Measurements from ENCODE around the gene TGM6.

TGM6 gene

DNA sequence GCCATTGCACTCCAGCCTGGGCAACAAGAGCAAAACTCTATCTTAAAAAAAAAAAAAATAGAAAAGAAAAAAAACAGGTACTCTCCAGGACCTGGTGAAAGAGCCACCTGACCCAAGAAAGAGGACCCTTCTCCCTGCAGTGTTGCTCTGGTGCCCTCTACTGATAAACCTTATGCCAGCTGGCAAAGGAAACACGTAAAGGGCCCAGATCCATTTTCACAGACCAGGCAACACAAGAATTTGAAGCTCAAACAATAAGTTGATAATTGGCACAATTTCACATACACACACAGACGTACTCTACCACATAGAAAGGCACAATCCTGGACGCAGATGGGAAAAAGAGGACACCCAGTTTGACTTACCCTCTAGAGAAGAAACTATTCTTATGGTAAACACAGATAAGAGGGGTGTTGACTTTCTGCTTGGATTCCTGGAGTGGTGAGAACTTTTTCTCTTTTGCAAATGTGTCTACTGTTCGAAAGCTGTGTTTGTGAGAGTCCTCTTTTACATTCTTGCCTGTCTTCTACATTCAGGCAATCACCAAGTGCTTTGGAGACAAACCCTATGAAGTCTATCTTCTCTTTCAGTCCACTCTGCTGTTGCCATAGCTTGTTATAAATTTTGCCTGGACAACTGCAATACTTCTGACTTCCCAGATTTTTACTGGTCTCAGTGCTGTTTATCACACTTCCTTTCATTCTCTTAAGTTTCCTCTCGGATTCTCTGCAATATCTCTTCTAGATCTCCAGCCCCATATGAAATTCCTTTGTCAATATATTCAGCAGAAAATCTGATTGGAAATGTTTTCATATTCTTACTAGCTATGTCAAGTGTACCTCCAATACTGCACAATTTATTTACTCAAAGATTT lies 96.3 kb downstream of the TGM6 start:
- Histone ChIP-seq H3K27ac (ENCODE audit: low read length) (no peak overlapping the region), H4K20me1 (ENCODE audit: insufficient read depth, low read length) (no peaks in the 10 kb centered on the region), H3K4me2 (ENCODE audit: low read length) (no peak overlapping the region), H2AFZ (ENCODE audit: low read depth, low read length) (no peak overlapping the region), H3K4me1 (ENCODE audit: low read length) (no peaks in the 10 kb centered on the region), H3K36me3 (replicated peaks; ENCODE audit: low read depth, low read length) (peaks cover 17% of the 10 kb centered on the region), H3K79me2 (ENCODE audit: low read length) (no peaks in the 10 kb centered on the region), H3K9ac (ENCODE audit: low read length) (no peak overlapping the region), H3K4me3 (ENCODE audit: low read length) (no peak overlapping the region), H3K9me3 (ENCODE audit: insufficient read depth, low read length) (no peaks in the 10 kb centered on the region), H3K27me3 (ENCODE audit: low read depth, low read length) (no peaks in the 10 kb centered on the region)
- TF ChIP-seq, protein P1, sequence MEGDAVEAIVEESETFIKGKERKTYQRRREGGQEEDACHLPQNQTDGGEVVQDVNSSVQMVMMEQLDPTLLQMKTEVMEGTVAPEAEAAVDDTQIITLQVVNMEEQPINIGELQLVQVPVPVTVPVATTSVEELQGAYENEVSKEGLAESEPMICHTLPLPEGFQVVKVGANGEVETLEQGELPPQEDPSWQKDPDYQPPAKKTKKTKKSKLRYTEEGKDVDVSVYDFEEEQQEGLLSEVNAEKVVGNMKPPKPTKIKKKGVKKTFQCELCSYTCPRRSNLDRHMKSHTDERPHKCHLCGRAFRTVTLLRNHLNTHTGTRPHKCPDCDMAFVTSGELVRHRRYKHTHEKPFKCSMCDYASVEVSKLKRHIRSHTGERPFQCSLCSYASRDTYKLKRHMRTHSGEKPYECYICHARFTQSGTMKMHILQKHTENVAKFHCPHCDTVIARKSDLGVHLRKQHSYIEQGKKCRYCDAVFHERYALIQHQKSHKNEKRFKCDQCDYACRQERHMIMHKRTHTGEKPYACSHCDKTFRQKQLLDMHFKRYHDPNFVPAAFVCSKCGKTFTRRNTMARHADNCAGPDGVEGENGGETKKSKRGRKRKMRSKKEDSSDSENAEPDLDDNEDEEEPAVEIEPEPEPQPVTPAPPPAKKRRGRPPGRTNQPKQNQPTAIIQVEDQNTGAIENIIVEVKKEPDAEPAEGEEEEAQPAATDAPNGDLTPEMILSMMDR (IDR thresholded peaks at IDR 0.05; ENCODE audit: low read depth, low read length): peak; percentile 33
- TF ChIP-seq EZH2phosphoT487 (IDR thresholded peaks at IDR 0.05; ENCODE audit: low read depth): no peak

- no peak overlapping the region for H2AFZ ChIP-seq (ENCODE audit: low read depth, low read length)
- H3K9me3 ChIP-seq (ENCODE audit: insufficient read depth, low read length): no peaks in the 10 kb centered on the region
- H3K4me2 ChIP-seq (ENCODE audit: low read length): no peak overlapping the region
- no peak overlapping the region for H3K4me3 ChIP-seq (ENCODE audit: low read length)
- no peaks in the 10 kb centered on the region for H3K79me2 ChIP-seq (ENCODE audit: low read length)
- TF ChIP-seq, protein P1 (IDR thresholded peaks at IDR 0.05; ENCODE audit: low read depth, low read length): no peak
- TF ChIP-seq EZH2phosphoT487 (IDR thresholded peaks at IDR 0.05; ENCODE audit: low read depth): no peak
- no peak overlapping the region for H3K9ac ChIP-seq (ENCODE audit: low read length)
- H3K27ac ChIP-seq (ENCODE audit: low read length): no peak overlapping the region
- H3K27me3 ChIP-seq (ENCODE audit: low read depth, low read length): no peaks in the 10 kb centered on the region
- H3K36me3 ChIP-seq (replicated peaks; ENCODE audit: low read depth, low read length): peaks cover 47% of the 10 kb centered on the region
- no peaks in the 10 kb centered on the region for H3K4me1 ChIP-seq (ENCODE audit: low read length)
- H4K20me1 ChIP-seq (ENCODE audit: insufficient read depth, low read length): no peaks in the 10 kb centered on the region
These were observed 99.7 kb downstream of the TGM6 start for GRCh38 chr20:2480381-2480780.

Data from OCI-LY3 (cell line).